IgD-negative memory B cell (primary cell): ENCODE results near the gene RYR2. TPM values are rescaled to one million over a fixed set of nuclear protein-coding genes. Genes with fewer than 3 reads are reported as not detected.
A peak's percentile ranks its signal among the peaks of the same experiment; 100 is the strongest.

Experiments
- H3K27ac Mint-ChIP-seq, 3 donors: one replicate each; pipeline ENCODE4 v1.8.0; 2020 to 2022; ENCODE audit warnings: mild to moderate bottlenecking in 3 of 3, mixed read lengths in 3 of 3, moderate library complexity in 1 of 3
- H3K27me3 Mint-ChIP-seq: one replicate; pipeline ENCODE4 v1.8.0; 2021; ENCODE audit warnings: mixed read lengths
- H3K36me3 Mint-ChIP-seq: one replicate; pipeline ENCODE4 v1.8.0; 2020; ENCODE audit warnings: mild to moderate bottlenecking, mixed read lengths
- H3K4me1 Mint-ChIP-seq, 3 donors: one replicate each; pipeline ENCODE4 v1.8.0; 2020 to 2022; ENCODE audit warnings: mixed read lengths in 3 of 3, mild to moderate bottlenecking in 1 of 3
- H3K4me3 Mint-ChIP-seq, 4 donors: one replicate each; pipeline ENCODE4 v1.8.0; 2020 to 2022; ENCODE audit warnings: mild to moderate bottlenecking in 4 of 4, mixed read lengths in 4 of 4, moderate library complexity in 3 of 4
- H3K9me3 Mint-ChIP-seq, 3 donors: one replicate each; pipeline ENCODE4 v1.8.0; 2020 to 2021; ENCODE audit warnings: mixed read lengths in 3 of 3, mild to moderate bottlenecking in 1 of 3
- polyA plus RNA-seq: library from polyadenylated mRNA; unstranded; fragments of 300-500 nt; fragmentation: Illumina TruSeq; gene quantifications from one replicate; pipeline ENCODE4 v1.2.3, GENCODE V29; 2021

Gene RYR2
- polyA plus RNA-seq, 1 donor from 2014 or later, result not detected

DNA sequence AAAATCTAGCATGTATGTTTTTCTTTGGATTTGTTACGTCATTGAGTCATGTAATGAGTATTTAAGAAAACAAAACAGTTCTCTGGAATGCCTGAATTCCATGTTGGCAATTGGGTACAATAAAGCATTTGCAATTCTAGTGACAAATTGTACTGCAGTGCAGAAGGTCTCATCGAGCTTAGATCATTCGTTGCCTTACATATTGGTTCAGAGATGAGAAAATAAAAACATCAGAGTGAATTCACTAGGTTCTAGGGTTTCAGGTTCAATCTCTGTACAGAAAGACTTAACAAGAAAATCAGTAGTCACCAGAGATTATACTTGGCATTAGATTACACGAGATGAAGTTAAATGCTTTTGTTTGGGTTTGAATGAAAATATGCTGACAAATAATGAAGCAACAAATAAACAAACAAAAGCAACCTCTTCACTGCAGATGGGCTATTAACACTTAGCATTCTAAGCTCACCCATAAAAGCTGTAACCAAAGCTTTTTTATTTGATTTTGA is 124.7 kb downstream of the RYR2 start:
- Mint-ChIP-seq H3K4me3 (no peak overlapping the region), H3K4me1 (no peaks in the 10 kb centered on the region), H3K9me3 (no peaks in the 10 kb centered on the region), H3K27ac (no peak overlapping the region), H3K36me3 (no peaks in the 10 kb centered on the region), H3K27me3 (no peaks in the 10 kb centered on the region)

DNA sequence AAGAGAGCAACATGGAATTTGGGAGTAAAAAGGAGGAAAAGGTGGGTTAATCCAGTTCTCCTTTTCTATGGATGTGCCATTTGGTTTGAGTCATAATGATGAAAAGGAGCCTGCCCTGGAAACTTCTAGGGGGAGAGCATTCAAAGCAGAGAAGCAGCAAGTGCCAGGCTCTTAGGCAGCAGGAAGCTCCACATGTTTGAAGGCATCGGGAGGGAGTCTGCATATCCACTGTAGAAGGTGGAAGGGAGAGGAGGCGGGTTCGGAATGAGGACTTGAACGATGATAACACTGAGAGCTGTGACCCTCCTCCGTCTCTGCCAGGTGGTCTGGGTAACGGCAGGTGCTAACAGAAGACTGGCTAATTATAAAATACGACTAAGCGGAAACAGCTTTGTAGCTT is 128.2 kb downstream of the RYR2 start:
- no peaks in the 10 kb centered on the region for H3K4me1 Mint-ChIP-seq
- no peaks in the 10 kb centered on the region for H3K27me3 Mint-ChIP-seq
- no peak overlapping the region for H3K27ac Mint-ChIP-seq
- no peak overlapping the region for H3K4me3 Mint-ChIP-seq
- no peaks in the 10 kb centered on the region for H3K9me3 Mint-ChIP-seq
- H3K36me3 Mint-ChIP-seq, result no peaks in the 10 kb centered on the region

DNA sequence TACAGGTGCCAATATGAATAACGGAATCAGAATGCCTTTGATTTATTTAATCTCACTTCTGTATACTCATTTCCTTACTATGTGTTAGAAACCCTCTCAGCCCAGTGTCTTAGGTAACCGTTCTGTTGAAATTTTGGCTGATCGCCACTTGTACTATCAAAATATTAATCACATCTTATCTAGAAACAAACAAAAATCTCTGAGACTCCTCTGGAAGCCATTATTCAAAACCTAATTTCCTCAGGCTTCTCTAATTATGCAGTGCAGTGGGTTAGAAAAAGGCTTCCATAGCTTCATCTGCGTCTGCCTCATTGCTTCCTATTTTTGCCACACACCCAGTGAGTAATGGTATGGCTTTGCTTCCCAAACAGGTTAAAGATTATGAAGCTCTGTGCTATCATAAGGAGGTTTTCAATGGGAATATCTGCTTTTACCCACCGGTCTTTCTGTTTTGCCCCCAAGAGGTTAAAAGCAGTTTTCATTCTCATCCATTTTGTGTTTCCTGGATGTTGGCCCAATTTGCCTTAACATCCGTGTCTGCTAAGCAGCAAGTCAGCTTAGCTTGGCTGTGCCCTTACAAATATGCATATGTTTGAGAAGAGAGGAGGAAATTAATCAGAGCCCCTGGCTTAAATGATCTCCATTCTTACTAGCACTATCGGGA is 129.6 kb downstream of the RYR2 start:
- no peak overlapping the region for H3K27ac Mint-ChIP-seq
- no peaks in the 10 kb centered on the region for H3K4me1 Mint-ChIP-seq
- no peak overlapping the region for H3K4me3 Mint-ChIP-seq
- H3K36me3 Mint-ChIP-seq, result no peaks in the 10 kb centered on the region
- no peaks in the 10 kb centered on the region for H3K9me3 Mint-ChIP-seq
- no peaks in the 10 kb centered on the region for H3K27me3 Mint-ChIP-seq

GRCh38 chr1:237172118-237172485 is 130.1 kb downstream of the RYR2 start:
- H3K4me3 Mint-ChIP-seq, result no peak overlapping the region
- H3K4me1 Mint-ChIP-seq, result no peaks in the 10 kb centered on the region
- H3K27me3 Mint-ChIP-seq, result no peaks in the 10 kb centered on the region
- no peaks in the 10 kb centered on the region for H3K36me3 Mint-ChIP-seq
- no peak overlapping the region for H3K27ac Mint-ChIP-seq
- no peaks in the 10 kb centered on the region for H3K9me3 Mint-ChIP-seq

GRCh38 chr1:237179503-237179902 is 137.5 kb downstream of the RYR2 start:
- H3K4me1 Mint-ChIP-seq, result no peaks in the 10 kb centered on the region
- H3K4me3 Mint-ChIP-seq, result no peak overlapping the region
- no peaks in the 10 kb centered on the region for H3K36me3 Mint-ChIP-seq
- H3K27ac Mint-ChIP-seq, result no peak overlapping the region
- no peaks in the 10 kb centered on the region for H3K27me3 Mint-ChIP-seq
- H3K9me3 Mint-ChIP-seq, result peaks cover 0 to 3% (median 0%) of the 10 kb centered on the region in 3 donors

DNA sequence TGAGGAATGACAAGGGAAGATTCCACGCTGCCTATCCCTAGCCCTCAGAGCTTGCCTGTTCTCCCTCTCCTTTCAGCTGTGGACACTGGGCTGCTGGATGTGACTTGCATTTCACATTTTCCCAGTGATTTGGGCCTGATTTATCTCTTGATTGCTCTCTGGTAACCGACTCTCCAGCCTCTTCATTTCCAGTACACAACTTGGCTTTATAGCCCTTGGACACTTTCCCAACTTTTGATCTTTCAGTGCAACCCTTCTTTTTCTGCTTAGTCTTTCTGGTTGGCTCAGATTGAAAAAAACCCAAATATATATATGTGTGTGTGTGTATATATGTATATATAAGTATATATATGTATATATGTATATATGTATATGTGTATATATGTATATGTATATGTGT is 138.3 kb downstream of the RYR2 start:
- Mint-ChIP-seq H3K9me3 (peaks cover 0 to 3% (median 0%) of the 10 kb centered on the region in 3 donors), H3K4me1 (no peaks in the 10 kb centered on the region), H3K4me3 (no peak overlapping the region), H3K27ac (no peak overlapping the region), H3K27me3 (no peaks in the 10 kb centered on the region), H3K36me3 (no peaks in the 10 kb centered on the region)

DNA sequence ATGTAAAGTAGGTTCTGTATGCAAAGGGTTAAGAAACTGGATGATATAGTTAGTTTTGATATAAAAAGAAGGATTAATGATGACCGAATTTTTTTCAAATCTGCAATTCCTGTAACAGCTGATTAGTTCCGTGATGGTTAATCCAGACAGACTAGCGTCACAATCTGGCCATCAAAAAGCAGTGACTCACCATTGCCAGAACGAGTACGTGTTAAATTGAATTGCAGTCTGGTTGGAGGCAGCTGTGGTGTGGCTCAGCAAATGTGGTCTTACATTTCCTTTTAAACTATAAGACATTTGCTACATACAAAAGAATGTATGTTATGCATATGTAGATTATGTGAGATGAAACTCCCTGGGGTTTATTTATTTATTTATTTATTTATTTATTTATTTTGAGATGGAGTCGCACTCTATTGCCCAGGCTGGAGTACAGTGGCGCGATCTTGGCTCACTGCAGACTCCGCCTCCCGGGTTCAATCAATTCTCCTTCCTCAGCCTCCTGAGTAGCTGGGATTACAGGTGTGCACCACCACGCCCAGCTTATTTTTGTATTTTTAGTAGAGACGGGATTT is 139.8 kb downstream of the RYR2 start:
- H3K27ac Mint-ChIP-seq, result no peak overlapping the region
- H3K9me3 Mint-ChIP-seq, result peaks cover 0 to 3% (median 0%) of the 10 kb centered on the region in 3 donors
- H3K4me3 Mint-ChIP-seq, result no peak overlapping the region
- no peaks in the 10 kb centered on the region for H3K27me3 Mint-ChIP-seq
- no peaks in the 10 kb centered on the region for H3K36me3 Mint-ChIP-seq
- H3K4me1 Mint-ChIP-seq, result no peaks in the 10 kb centered on the region

GRCh38 chr1:237183963-237184540 is 142.1 kb downstream of the RYR2 start:
- no peaks in the 10 kb centered on the region for H3K27me3 Mint-ChIP-seq
- H3K4me3 Mint-ChIP-seq, result no peak overlapping the region
- no peak overlapping the region for H3K27ac Mint-ChIP-seq
- H3K9me3 Mint-ChIP-seq, result peaks cover 0 to 3% (median 0%) of the 10 kb centered on the region in 3 donors
- peaks cover 0 to 2% (median 0%) of the 10 kb centered on the region in 3 donors for H3K4me1 Mint-ChIP-seq
- no peaks in the 10 kb centered on the region for H3K36me3 Mint-ChIP-seq

- H3K27ac Mint-ChIP-seq, result no peak overlapping the region
- H3K36me3 Mint-ChIP-seq, result no peaks in the 10 kb centered on the region
- H3K27me3 Mint-ChIP-seq, result peaks cover 2% of the 10 kb centered on the region
- no peak overlapping the region for H3K4me3 Mint-ChIP-seq
- H3K9me3 Mint-ChIP-seq, result peaks cover 0 to 2% (median 0%) of the 10 kb centered on the region in 3 donors
- H3K4me1 Mint-ChIP-seq, result peaks cover 0 to 2% (median 0%) of the 10 kb centered on the region in 3 donors
These were observed 144.7 kb downstream of the RYR2 start for GRCh38 chr1:237186675-237187074.

DNA sequence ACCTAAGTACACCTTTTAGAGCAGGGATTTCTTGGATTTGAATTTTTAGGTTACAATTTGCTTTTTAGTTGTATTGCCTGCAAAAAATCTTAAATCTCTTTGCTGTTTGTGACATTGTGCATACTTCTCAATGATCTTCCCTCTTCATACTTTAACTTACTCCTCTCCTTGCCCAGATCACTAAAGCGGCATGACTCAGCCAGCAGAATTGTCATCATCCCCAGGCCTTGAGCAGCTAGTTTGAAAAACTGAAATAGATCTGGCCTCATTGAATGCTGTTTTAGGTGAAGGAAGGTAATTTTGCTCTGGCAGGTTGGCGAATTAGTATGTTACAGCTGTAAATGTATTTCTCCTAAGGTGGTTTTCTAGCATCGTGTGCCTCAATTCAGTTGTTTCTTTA is 145.9 kb downstream of the RYR2 start:
- H3K36me3 Mint-ChIP-seq, result no peaks in the 10 kb centered on the region
- H3K9me3 Mint-ChIP-seq, result no peaks in the 10 kb centered on the region
- H3K27me3 Mint-ChIP-seq, result peaks cover 2% of the 10 kb centered on the region
- peaks cover 0 to 2% (median 0%) of the 10 kb centered on the region in 3 donors for H3K4me1 Mint-ChIP-seq
- no peak overlapping the region for H3K4me3 Mint-ChIP-seq
- no peak overlapping the region for H3K27ac Mint-ChIP-seq

GRCh38 chr1:237191403-237191802 is 149.4 kb downstream of the RYR2 start:
- Mint-ChIP-seq H3K36me3 (no peaks in the 10 kb centered on the region), H3K4me3 (no peak overlapping the region), H3K27ac (no peak overlapping the region), H3K9me3 (no peaks in the 10 kb centered on the region), H3K27me3 (peaks cover 2% of the 10 kb centered on the region), H3K4me1 (peaks cover 0 to 2% (median 0%) of the 10 kb centered on the region in 3 donors)

DNA sequence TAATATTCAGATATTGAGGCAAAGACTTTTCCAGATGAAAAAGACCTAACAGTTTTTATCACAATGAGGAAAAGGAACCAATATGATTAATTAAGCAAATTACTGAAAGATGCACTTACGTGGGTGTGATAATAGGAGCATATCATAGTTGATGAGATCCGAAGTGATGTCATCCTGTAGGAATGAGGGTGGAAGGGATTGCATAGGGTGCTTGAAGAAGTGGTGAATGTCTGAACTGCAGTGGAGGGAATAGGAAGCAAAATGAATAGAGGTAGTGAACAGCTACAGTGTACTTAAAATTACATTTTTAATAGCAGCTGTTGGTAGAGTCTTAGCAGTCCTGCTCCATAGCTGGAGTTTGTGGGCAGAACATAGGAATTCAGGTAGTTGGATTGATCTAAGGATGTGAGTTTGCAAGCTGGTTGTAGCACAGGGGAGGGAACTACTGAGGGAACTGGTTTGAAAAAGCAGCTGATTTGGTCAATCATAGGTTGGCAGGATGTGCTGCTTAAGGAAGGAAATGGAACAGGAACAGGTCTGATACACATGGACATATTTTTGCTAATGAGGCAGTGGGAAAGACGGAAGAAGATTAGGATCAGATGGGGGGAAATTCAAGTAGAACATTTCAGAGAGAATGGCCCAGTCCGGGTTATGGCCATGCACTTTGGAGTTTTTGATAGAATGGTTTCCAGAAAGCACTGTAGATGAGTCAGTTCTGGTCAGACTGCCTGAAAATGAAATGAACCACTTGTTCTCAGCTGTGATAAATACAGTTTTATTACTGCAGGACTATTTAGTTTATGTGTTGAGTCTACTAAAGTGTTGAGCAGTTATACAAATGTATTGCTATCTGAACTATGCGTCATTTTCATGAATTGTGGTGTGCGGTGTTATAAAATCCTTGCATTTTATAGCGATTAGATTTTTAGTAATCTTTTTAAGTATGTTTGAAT is 155.8 kb downstream of the RYR2 start:
- Mint-ChIP-seq H3K27me3 (peaks cover 2% of the 10 kb centered on the region), H3K4me1 (no peaks in the 10 kb centered on the region), H3K36me3 (no peaks in the 10 kb centered on the region), H3K4me3 (peak overlapping the region in 1 of 4 donors; percentile 4), H3K27ac (no peak overlapping the region), H3K9me3 (peaks cover 0 to 2% (median 0%) of the 10 kb centered on the region in 3 donors)

- Mint-ChIP-seq H3K36me3 (no peaks in the 10 kb centered on the region), H3K27me3 (peaks cover 2% of the 10 kb centered on the region), H3K9me3 (peaks cover 0 to 2% (median 2%) of the 10 kb centered on the region in 3 donors), H3K4me1 (no peaks in the 10 kb centered on the region), H3K4me3 (no peak overlapping the region), H3K27ac (no peak overlapping the region)
These were observed 157.0 kb downstream of the RYR2 start for GRCh38 chr1:237199026-237199425.

GRCh38 chr1:237201155-237201554 is 159.2 kb downstream of the RYR2 start:
- Mint-ChIP-seq H3K4me1 (no peaks in the 10 kb centered on the region), H3K36me3 (no peaks in the 10 kb centered on the region)

GRCh38 chr1:237204841-237205240 is 162.9 kb downstream of the RYR2 start:
- H3K36me3 Mint-ChIP-seq, result no peaks in the 10 kb centered on the region
- H3K9me3 Mint-ChIP-seq, result peaks cover 0 to 2% (median 2%) of the 10 kb centered on the region in 3 donors
- no peaks in the 10 kb centered on the region for H3K4me1 Mint-ChIP-seq
- peaks cover 2% of the 10 kb centered on the region for H3K27me3 Mint-ChIP-seq
- H3K27ac Mint-ChIP-seq, result no peak overlapping the region
- H3K4me3 Mint-ChIP-seq, result no peak overlapping the region

More at GRCh38 chr1:237201155-237201554, 159.2 kb downstream of the RYR2 start:
- Mint-ChIP-seq H3K9me3 (peaks cover 0 to 2% (median 2%) of the 10 kb centered on the region in 3 donors), H3K27me3 (peaks cover 2% of the 10 kb centered on the region), H3K4me3 (no peak overlapping the region), H3K27ac (no peak overlapping the region)
